HG02759 (cell line): Measurements from ENCODE around the gene MICAL3.

ENCODE experiments used
- ATAC-seq: cut with Tn5 transposase; IDR thresholded peaks from one replicate; pipeline ENCODE4 v1.9.1; 2021; ENCODE audit warnings: mild to moderate bottlenecking, moderate library complexity; ENCODE audit not compliant: unreplicated experiment

MICAL3 gene

GRCh38 chr22:17823964-17824363, 200.4 kb downstream of the MICAL3 start:
- ATAC-seq = no peak

DNA sequence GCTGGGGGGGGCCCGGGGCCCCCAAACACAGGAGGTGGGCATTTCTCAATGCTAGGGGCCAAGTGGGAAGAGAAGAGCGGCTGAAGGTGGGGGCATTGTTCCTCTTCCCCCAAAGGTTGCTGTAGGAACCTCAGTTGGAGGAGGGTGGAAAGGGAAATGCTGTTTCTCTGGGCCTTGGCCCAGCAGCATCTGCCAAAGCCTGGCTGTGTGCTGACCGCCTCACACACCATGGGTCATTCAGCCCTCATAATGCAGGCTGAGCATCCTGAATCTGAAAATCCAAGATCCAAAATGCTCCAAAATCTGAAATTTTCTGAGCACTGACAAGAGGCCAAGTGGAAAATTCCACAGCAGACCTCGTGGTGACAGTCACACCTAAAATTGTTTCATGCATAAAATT, 201.1 kb downstream of the MICAL3 start:
- ATAC-seq = no peak

DNA sequence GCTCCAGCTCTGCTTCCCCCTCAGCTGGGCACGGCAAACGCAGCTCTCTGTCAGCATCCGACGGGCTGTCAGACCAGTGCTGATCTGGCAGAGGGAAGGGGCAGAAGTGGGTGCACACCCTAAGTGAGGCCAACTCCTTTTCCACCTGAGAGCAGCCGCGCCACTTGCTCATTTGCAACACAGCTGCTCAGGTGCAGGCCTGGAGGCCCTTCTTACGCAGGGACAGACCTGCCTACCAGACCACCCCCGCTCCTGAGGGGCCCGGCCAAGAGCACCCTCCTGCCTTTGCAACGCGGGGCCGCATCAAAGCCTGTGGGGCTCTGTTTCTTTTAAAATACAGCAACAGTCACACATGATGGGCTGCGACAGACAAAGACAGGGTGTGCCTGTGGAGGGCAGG, 202.3 kb downstream of the MICAL3 start:
- ATAC-seq = no peak

- ATAC-seq = no peak
Measured at GRCh38 chr22:17820879-17821439, 203.4 kb downstream of the MICAL3 start.

DNA sequence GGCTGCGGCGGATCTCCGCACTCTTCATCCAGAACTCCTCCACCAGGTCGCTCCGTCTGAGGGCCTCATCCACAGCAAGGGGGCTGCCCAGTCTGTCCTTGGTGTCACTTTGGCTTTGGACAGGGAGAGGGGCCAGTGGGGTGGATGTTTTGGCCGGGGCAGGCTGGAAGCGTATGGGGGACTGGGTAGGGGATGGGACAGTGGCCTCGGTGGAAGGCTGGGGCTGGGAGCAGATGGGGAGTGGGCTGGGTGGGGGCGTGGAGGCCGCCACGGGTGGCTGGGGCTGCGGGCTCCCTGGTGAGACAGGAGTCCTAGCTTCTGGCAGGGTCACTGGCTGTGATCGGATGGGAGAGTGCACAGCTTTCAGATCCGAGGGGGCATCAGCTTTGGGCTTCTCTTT, 205.7 kb downstream of the MICAL3 start:
- no peak for ATAC-seq

DNA sequence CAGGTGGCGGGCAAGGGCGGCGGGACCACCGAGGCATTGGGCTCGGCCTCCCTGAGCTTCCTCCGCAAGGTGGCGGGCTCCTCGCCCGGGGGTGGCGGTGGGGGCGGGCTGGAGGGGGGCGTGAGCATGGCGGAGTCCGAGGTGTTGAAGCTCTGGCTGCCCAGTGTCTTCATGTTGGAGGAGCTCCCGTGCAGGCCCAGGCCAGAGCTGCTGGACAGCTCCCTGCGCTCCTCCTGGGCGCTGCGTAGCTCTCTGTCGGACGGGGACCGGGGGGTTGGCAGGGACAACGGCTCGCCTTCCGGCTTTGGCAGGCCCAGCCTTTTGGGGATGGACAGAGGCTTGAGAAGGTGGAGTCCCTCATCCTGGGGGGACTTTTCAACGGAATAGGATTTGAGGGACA, 206.2 kb downstream of the MICAL3 start:
- ATAC-seq = no peak

- no peak for ATAC-seq
Measured at GRCh38 chr22:17817511-17818065, 206.8 kb downstream of the MICAL3 start.

DNA sequence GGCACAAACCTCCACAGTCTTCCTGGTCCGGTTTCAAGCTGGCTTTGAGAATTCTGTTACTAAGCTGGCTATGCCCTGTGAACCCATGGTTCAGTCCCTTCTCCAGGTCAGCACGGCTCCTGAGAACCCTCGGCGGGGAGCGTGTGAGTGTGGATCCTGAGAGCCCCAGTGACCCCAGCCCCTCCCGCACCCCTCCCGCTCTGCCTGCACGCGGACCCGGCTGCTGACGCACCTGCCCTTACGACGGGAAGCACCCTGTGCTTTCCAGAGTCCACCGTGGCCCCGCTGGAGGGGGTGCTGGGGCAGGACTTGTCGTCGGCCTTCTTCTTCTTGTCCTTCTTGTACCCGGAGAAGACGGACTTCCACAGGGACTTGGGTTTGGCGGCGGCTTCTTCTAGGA, 207.3 kb downstream of the MICAL3 start:
- no peak for ATAC-seq

- ATAC-seq = no peak
Measured at GRCh38 chr22:17816649-17817048, 207.7 kb downstream of the MICAL3 start.

DNA sequence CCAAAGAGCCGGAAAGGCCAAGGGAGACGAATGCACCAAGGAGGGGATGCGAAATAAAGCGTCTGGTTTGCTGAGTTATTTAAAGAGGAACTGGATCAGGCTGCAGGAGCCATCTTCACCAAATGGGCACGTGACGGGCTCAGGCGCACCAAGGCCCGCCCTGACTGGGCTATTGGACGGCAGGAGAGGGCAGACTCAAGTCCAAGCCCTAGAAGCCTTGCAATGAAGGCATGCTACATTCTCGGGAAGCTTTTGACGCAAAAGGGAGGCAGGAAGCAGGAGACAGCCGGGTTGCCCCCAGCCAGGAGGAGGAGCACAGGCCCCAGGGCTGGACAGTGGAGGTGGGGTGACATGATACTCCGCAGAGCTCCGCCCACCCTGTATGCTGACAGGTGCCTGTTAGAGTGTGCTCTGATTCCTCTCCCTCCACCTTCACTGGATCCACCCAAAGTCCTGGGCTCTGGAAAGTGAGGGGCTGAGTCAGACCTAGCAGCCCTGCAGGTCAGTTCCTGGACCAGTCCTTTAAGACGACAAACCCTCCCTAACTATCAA, 208.6 kb downstream of the MICAL3 start:
- ATAC-seq = no peak

- no peak for ATAC-seq
Measured at GRCh38 chr22:17814830-17815229, 209.5 kb downstream of the MICAL3 start.

- no peak for ATAC-seq
Measured at GRCh38 chr22:17814084-17814483, 210.3 kb downstream of the MICAL3 start.

DNA sequence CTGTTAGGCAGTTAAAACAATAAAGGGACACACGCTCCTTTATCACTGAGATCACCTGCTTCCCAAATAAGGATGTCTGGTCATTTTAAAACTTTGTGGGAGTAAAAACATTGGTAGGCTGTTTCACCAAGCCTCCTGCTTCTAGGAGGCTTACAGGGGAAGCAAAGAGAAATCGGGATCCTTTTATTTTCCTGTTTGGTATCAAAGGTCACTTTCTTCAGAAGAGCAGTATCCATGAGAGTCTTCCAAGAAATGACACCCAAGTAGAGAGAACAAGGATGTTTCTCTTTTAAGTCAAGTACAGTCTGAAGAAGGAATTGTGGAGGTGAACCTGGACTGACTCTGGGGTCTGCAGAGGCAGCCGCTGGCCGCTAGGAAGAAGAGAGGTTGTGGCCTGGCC, 213.2 kb downstream of the MICAL3 start:
- no peak for ATAC-seq

- no peak for ATAC-seq
Measured at GRCh38 chr22:17810570-17811116, 213.7 kb downstream of the MICAL3 start.

GRCh38 chr22:17808693-17809403, 215.5 kb downstream of the MICAL3 start:
- no peak for ATAC-seq

GRCh38 chr22:17807578-17808410, 216.6 kb downstream of the MICAL3 start:
- no peak for ATAC-seq

DNA sequence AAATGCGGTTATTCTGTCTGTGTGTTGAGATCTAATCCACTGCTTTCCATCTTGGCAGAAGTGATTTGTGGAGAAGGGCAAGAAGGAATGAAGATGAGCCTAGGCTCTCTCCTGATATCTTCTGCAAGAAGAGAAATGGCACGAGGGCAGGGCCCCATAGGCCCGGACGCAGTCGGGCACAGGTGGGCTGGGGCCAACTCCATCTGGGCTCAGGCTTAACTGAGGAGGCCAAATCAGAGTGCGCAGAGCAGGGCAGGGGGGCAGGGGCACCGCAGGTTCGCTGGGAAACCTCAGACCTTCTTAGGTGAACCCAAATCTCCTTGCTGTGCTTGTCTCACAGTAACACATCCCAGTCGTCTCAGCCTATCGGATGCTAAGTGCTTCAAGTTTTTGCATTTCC, 217.3 kb downstream of the MICAL3 start:
- ATAC-seq = no peak

GRCh38 chr22:17806437-17806836, 217.9 kb downstream of the MICAL3 start:
- ATAC-seq = no peak

DNA sequence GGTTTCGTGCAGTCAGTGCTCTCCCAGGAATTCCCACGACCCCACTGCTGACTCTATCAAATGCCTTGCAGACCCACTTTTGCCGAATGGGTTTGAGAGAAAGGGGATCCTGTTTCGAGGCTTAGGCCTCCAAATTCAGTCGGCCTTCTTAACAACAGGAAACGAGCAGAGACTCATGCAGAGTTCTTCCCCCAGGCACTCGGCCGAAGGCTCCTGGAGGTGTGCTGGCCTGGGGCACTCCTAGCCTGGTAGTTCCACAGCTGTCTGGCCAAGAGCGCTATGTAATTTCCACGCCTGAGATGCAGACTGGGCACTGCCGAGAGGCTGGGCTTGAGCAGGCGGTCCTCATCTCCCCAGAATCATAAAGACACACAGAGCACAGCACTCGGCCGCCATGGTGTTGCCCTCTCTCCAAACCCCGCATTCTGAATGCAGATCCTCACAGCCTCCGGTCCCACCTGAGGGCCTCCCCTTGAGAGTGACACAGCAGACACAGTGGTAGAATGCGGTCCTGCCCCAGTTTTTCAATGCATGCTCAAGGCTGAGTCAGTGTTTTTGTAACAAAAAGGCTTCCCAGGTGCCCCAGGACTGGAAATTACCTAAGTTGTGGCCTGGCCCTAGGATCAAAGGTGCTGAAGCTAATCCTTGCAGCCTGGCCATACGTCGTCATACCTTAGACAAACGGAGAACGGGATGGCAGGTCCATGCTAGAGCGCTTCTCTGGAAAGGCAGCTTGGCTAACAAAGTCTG, 219.9 kb downstream of the MICAL3 start:
- no peak for ATAC-seq

DNA sequence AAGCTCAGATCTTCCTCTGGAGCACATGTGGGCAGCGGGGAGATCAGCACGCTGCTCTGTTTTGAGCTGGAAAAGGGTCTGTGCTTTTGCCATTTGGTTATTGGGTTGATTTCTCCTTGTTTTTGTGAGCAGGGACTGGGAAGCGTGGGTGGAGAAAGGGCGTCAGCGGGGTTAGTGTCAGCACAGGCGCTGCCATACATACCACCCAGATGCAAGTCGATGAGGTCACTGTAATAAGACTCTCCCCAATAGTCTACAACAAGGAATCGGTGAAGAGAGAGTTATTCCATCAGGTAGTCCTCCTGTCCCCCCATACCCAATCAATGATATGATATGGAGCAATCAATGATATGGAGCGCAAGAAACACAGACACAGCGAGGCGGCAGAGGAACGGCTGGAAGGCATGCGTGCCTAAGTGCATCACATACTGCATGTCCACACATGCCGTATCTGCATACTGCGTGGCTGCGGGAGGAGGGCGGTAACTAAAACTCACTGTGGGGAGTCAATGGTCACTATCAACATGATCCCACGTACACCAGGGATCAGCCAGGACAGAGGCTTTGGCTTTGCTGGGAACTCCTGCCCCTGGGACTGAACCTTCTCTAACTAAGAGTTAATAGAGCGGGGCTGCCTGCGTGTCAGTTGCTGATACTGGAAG, 220.6 kb downstream of the MICAL3 start:
- no peak for ATAC-seq
